ENCODE results near the gene SKI. TPM values are rescaled to one million over a fixed set of nuclear protein-coding genes. Genes with fewer than 3 reads are reported as not detected.

The SKI gene
- total and polyA plus RNA-seq, 2 of the 8 experiments (the other 6 are each of a cell fraction or from before 2014, with no cell fraction given): 8.3 to 87.6 TPM

DNA sequence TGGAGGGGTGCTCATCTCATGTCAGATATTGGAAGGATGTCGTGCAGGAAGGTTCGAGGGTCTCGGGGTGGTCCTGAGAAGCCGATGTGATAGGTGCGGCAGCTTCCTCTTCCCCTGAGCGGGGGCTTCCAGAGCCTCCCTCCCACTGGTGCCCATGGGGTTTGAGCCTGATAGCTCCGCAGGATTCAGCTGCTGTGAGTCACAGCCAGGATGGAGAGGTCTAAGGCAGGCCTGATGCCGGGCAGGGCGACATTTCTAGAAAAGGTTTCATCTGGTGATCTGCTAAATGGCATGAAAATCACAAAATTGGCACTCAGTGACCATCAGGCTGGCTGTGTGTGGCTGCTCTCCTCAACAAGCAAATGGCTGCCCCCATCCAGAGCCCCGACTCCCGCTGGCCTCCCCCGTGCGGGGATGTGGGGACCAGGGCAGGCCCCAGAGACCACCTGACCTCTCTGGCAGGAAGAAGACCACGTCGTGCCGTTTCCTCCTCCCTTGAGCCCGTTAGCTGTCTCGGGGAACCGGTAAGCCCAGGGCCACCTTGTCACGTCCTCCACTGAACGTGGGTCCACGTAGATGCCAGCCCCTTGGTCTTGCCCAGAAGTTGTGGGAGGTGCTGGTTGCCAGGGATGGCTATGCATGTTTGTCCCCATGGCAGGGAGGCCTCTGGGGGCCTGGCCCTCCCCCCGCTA is 66.1 kb downstream of the SKI start:
- WGBS, 2 experiments (ENCODE audit: extremely low coverage in 1 of 2, insufficient coverage in 1 of 2, insufficient read length in 1 of 2, insufficient replicate concordance in 2 of 2, low coverage in 1 of 2, low lambda C conversion rate in 2 of 2, missing lambda C conversion rate in 1 of 2): 92% methylated on average over 23 of the region's 23 CpGs; no CpG with 5 or more reads in 1 of the 2 experiments
- H3K56ac ChIP-seq (replicated peaks; ENCODE audit: insufficient read length, low read depth, low read length): no peak overlapping the region
- H3K36me3 ChIP-seq (ENCODE audit: control insufficient read depth in 2 of 4, insufficient read depth in 4 of 4, low read length in 3 of 4): peaks cover 0 to 2% (median 0%) of the 10 kb centered on the region in 4 experiments; a peak in 2 of 8 replicates
- no peak overlapping the region for H3K9ac ChIP-seq (replicated peaks in 1 of 4; ENCODE audit: extremely low read depth in 1 of 4, low read depth in 3 of 4, low read length in 3 of 4)
- H3K18ac ChIP-seq (ENCODE audit: extremely low read depth, low read length): no peak overlapping the region
- no peaks in the 10 kb centered on the region for H3K27me3 ChIP-seq (replicated peaks in 1 of 4; ENCODE audit: control insufficient read depth in 3 of 4, extremely low read depth in 1 of 4, insufficient read depth in 3 of 4, low read length in 3 of 4)
- H3K4ac ChIP-seq (replicated peaks; ENCODE audit: insufficient read length, low read depth, low read length): no peak overlapping the region
- peaks cover 33 to 50% of the 10 kb centered on the region in 2 experiments for H4K20me1 ChIP-seq (replicated peaks in 1 of 2; ENCODE audit: control insufficient read depth in 1 of 2, insufficient read depth in 2 of 2, low read length in 2 of 2)
- H2BK20ac ChIP-seq (ENCODE audit: low read length): no peak overlapping the region
- H2AFZ ChIP-seq (ENCODE audit: low read length): no peak overlapping the region
- H2BK15ac ChIP-seq (ENCODE audit: low read length): no peak overlapping the region
- H3K9me3 ChIP-seq (ENCODE audit: insufficient read depth in 2 of 2, low read depth in 1 of 2, low read length in 1 of 2): no peaks in the 10 kb centered on the region
- ChIA-PET POLR2A (ENCODE audit: partially characterized antibody) (no interaction called here), CTCF (ENCODE audit: partially characterized antibody) (interaction anchor here (0.5 to 1.8 kb wide), 4 partner anchors 9 to 99 kb away, joined by 4 to 5 read pairs (median 4); partner anchors contain the start of gene FAAP20)
- H3K23ac ChIP-seq (ENCODE audit: insufficient read length): no peak overlapping the region
- H3K27ac ChIP-seq (ENCODE audit: low read depth, low read length): no peak overlapping the region
- H3K4me2 ChIP-seq (ENCODE audit: insufficient read depth in 1 of 2, low read depth in 2 of 2, low read length in 2 of 2): no peak overlapping the region
- no peak overlapping the region for H2AK5ac ChIP-seq (ENCODE audit: low read depth, low read length)
- no peak overlapping the region for H2BK12ac ChIP-seq (ENCODE audit: low read depth, low read length)
- H3K79me1 ChIP-seq (ENCODE audit: low read depth, low read length): peaks cover 48% of the 10 kb centered on the region
- no peak overlapping the region for H2BK5ac ChIP-seq (ENCODE audit: low read depth, low read length)
- no peak overlapping the region for H4K8ac ChIP-seq (ENCODE audit: extremely low read depth, insufficient read depth, low read length)
- no peak overlapping the region for H3K4me3 ChIP-seq (ENCODE audit: extremely low read depth in 1 of 4, insufficient read depth in 2 of 4, low read depth in 3 of 4, low read length in 4 of 4)
- H3K23me2 ChIP-seq (ENCODE audit: low read depth, low read length): no peaks in the 10 kb centered on the region
- H4K91ac ChIP-seq (replicated peaks; ENCODE audit: insufficient read length, low read length): no peak overlapping the region
- DNase-seq (ENCODE audit: low read depth in 1 of 2, low spot score in 2 of 2) (no peak), FAIRE-seq (no peak)
- no peak overlapping the region for H4K5ac ChIP-seq (ENCODE audit: insufficient read length, low read depth, low read length)
- peaks cover 14 to 97% of the 10 kb centered on the region in 2 experiments; a peak in 3 of 4 replicates for H3K79me2 ChIP-seq (ENCODE audit: control insufficient read depth in 1 of 2, insufficient read depth in 2 of 2, low read length in 2 of 2)
- no peak overlapping the region for H2BK120ac ChIP-seq (replicated peaks; ENCODE audit: low read depth, low read length)
- H3K4me1 ChIP-seq (replicated peaks in 1 of 4; ENCODE audit: control insufficient read depth in 3 of 4, insufficient read depth in 4 of 4, low read length in 3 of 4): peaks cover 0 to 20% (median 11%) of the 10 kb centered on the region in 4 experiments; a peak in 5 of 7 replicates
- no peak overlapping the region for H3K14ac ChIP-seq (ENCODE audit: insufficient read length)
- no peak for TF ChIP-seq SUZ12 (IDR thresholded peaks at IDR 0.05; ENCODE audit: low read length)
- TF ChIP-seq TBP (IDR thresholded peaks at IDR 0.05; ENCODE audit: low read depth, low read length): no peak
- TF ChIP-seq ZNF274 (IDR thresholded peaks at IDR 0.05; ENCODE audit: borderline replicate concordance, extremely low read depth, low read length): no peak
- TF ChIP-seq SIX5 (IDR thresholded peaks at IDR 0.05; ENCODE audit: low read depth, low read length): no peak
- no peak for TF ChIP-seq CBX5 (IDR thresholded peaks at IDR 0.05; ENCODE audit: low read depth, low read length)
- TF ChIP-seq SIN3A (conservative IDR thresholded peaks at IDR 0.05 in 1 of 2, IDR thresholded peaks at IDR 0.05 in 1 of 2; ENCODE audit: low read depth in 1 of 2, low read length in 2 of 2): no peak
- no peak for TF ChIP-seq KDM1A (IDR thresholded peaks at IDR 0.05; ENCODE audit: borderline replicate concordance, low read length)
- TF ChIP-seq ASH2L (IDR thresholded peaks at IDR 0.05; ENCODE audit: low read length): no peak
- TF ChIP-seq SIRT6 (IDR thresholded peaks at IDR 0.05; ENCODE audit: low read length): no peak
- no peak for TF ChIP-seq EP300 (IDR thresholded peaks at IDR 0.05; ENCODE audit: borderline replicate concordance in 1 of 2, low read depth in 2 of 2, low read length in 2 of 2)
- TF ChIP-seq CHD2 (IDR thresholded peaks at IDR 0.05; ENCODE audit: low read length): no peak
- TF ChIP-seq RXRA (IDR thresholded peaks at IDR 0.05; ENCODE audit: insufficient read depth, low read depth, low read length): no peak

Data from H1 (cell line).